PC-3 (cell line): ENCODE results near the gene FCHO1.

Experiments used
- CTCF ChIP-seq: fragments of 300-600 bp; sonication (generic); conservative IDR thresholded peaks from 2 replicates; pipeline ENCODE4 v1.5.1; 2017; ENCODE audit warnings: antibody characterized with exemption, low read depth, mild to moderate bottlenecking, low read length
- EZH2 ChIP-seq: fragments of 300-600 bp; sonication (generic); IDR thresholded peaks from one replicate; pipeline ENCODE4 v1.6.1; 2017; ENCODE audit warnings: antibody characterized with exemption, mild to moderate bottlenecking, low read length; ENCODE audit not compliant: unreplicated experiment

GRCh38 chr19:17803264-17803896, 52.1 kb downstream of the FCHO1 start:
- TF ChIP-seq CTCF (no peak), EZH2 (no peak)
